GM12873 (cell line): ENCODE results near the gene ACSM5.

Experiments
- TF ChIP-seq, protein P1 (sequence below): IDR thresholded peaks from 2 replicates; pipeline ENCODE4 v1.5.1; 2012; ENCODE audit warnings: low read depth, mild to moderate bottlenecking, moderate library complexity, low read length, control low read depth; ENCODE audit not compliant: insufficient read depth; ENCODE audit errors: missing control alignments

Gene ACSM5

GRCh38 chr16:20401066-20401465 lies 8.3 kb upstream of the ACSM5 start:
- TF ChIP-seq, protein P1, sequence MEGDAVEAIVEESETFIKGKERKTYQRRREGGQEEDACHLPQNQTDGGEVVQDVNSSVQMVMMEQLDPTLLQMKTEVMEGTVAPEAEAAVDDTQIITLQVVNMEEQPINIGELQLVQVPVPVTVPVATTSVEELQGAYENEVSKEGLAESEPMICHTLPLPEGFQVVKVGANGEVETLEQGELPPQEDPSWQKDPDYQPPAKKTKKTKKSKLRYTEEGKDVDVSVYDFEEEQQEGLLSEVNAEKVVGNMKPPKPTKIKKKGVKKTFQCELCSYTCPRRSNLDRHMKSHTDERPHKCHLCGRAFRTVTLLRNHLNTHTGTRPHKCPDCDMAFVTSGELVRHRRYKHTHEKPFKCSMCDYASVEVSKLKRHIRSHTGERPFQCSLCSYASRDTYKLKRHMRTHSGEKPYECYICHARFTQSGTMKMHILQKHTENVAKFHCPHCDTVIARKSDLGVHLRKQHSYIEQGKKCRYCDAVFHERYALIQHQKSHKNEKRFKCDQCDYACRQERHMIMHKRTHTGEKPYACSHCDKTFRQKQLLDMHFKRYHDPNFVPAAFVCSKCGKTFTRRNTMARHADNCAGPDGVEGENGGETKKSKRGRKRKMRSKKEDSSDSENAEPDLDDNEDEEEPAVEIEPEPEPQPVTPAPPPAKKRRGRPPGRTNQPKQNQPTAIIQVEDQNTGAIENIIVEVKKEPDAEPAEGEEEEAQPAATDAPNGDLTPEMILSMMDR, result no peak

DNA sequence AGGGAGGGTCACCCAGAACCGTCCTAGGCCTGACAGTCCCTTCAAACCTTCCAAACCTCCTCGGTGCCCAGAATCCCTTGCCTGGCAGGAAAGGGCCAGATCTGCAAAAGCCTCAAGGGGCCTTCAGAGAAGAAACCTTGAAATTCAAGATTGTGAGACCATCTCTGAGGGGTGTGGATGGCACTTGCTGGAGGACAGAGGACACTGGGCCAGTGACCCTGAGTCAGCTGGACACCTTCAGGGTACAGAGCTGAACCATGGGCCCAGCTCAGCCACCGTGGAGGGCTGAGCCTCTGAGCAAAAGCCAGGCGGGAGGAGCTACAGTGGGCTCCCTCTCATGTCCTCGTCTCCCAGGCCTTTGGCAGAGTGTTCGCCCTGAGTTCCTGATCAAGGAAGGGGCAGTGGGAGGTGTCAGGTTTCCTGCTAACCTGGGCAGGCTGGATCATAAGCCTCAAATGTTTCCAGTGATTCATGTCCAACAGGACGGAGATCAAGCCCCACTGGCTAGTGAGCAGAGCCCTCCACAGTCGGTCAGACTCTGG lies 7.8 kb upstream of the ACSM5 start:
- TF ChIP-seq, protein P1, result no peak

GRCh38 chr16:20402651-20403050 lies 6.7 kb upstream of the ACSM5 start:
- TF ChIP-seq, protein P1, result no peak

DNA sequence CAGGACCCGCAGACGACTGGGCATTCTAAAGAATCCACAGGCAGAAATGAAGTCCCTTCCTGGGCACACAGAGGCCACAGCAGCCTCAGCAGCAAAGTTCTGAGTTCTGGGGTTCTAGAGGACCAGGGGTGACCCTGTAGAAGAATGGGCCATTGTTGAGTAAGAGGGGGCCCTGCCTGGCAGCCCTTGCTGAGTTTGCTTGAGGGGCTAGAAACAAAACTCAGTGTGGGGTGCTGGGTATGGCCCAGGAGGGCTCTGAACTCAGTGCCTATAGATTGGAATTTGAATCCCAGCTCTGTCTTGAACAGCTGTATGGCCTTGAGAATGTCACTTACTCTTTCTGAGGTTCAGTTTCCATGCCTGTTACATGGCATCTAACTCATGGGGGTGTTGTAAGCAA lies 4.7 kb upstream of the ACSM5 start, which contains the start of gene PDILT:
Gene PDILT (minus strand): TSS at position 101 of the 400 bp plus-strand sequence. CDS start 5,437 bp downstream, outside the sequence.
- TF ChIP-seq, protein P1, result no peak

GRCh38 chr16:20410121-20410723 lies 888 bp downstream of the ACSM5 start:
- TF ChIP-seq, protein P1, result no peak

- TF ChIP-seq, protein P1, result no peak
These were observed 1.7 kb downstream of the ACSM5 start for GRCh38 chr16:20411055-20411454.

DNA sequence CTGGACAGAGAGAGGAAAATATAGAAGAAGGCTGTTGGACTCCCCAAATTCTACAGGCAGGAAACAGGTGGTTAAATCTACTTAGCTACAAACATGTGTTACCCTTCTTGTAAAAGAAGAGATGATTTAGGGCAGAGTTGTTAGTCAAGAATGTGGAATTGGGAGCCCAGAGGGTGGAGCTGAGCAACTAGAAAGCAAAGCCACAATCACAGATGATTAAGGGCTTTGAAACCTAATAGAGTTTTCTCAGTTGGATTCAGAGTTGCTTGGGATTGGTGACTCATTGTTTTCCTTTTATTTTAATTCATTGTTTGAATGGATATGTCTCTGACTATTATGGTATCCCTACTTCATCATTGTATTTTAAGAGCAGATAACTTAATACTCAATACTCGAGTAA lies 6.2 kb downstream of the ACSM5 start:
- TF ChIP-seq, protein P1, result no peak
